A673 (cell line): ENCODE measurements around the gene PLA2G2E. TPM values are rescaled to one million over a fixed set of nuclear protein-coding genes. Genes with fewer than 3 reads are reported as not detected.
"Not testable (repeated sequence)": the region's sequence is repeated elsewhere in the genome, so short reads cannot be mapped to it uniquely, and the experiment has no call there.

ENCODE experiments used
- BruUV-seq: library from RNA; stranded (reverse); fragments of 400-500 nt; replicated peaks from 2 replicates; lab custom pipeline; 2021; lab: Mats Ljungman, UMichigan
- CTCF ChIA-PET: fragments of 300-600 bp; sonication (Branson Sonifier 250); formaldehyde crosslinking; loops from one replicate; lab custom pipeline; 2022; ENCODE audit warnings: antibody characterized with exemption; lab: Charles Lee
- POLR2A ChIA-PET: fragments of 300-600 bp; sonication (Branson Sonifier 250); formaldehyde crosslinking; loops from one replicate; lab custom pipeline; 2022; ENCODE audit warnings: antibody characterized with exemption; ENCODE audit not compliant: low non-redundant PET; lab: Charles Lee
- DNase-seq: peaks from one replicate; pipeline ENCODE4 v3.0.0-alpha.2; 2015; ENCODE audit warnings: low spot score
- H3K27ac ChIP-seq: fragments of 200-600 bp; sonication (generic); 2 replicates; pipeline ENCODE4 v1.5.1; 2016; ENCODE audit warnings: mixed run types, low read depth, mild to moderate bottlenecking, mixed read lengths, antibody characterized with exemption, low read length; ENCODE audit not compliant: poor library complexity, severe bottlenecking
- H3K27me3 ChIP-seq: fragments of 200-600 bp; sonication (generic); replicated peaks from 2 replicates; pipeline ENCODE4 v1.6.1; 2017; ENCODE audit warnings: mixed run types, low read depth, mild to moderate bottlenecking, mixed read lengths, antibody characterized with exemption, low read length; ENCODE audit not compliant: insufficient read depth, poor library complexity
- H3K36me3 ChIP-seq: fragments of 200-600 bp; sonication (generic); 2 replicates; pipeline ENCODE4 v1.6.1; 2016; ENCODE audit warnings: mixed run types, mild to moderate bottlenecking, mixed read lengths, antibody characterized with exemption, low read length; ENCODE audit not compliant: insufficient read depth, poor library complexity, severe bottlenecking
- H3K4me1 ChIP-seq: fragments of 200-600 bp; sonication (generic); 2 replicates; pipeline ENCODE4 v1.6.1; 2017; ENCODE audit warnings: mixed run types, mild to moderate bottlenecking, mixed read lengths, antibody characterized with exemption, low read length; ENCODE audit not compliant: insufficient read depth, poor library complexity, severe bottlenecking
- H3K4me3 ChIP-seq: fragments of 200-600 bp; sonication (generic); 2 replicates; pipeline ENCODE4 v1.5.1; 2016; ENCODE audit warnings: low read depth, mixed run types, mild to moderate bottlenecking, mixed read lengths, low read length; ENCODE audit not compliant: poor library complexity, severe bottlenecking
- H3K9me3 ChIP-seq: fragments of 200-600 bp; sonication (generic); 2 replicates; pipeline ENCODE4 v1.6.1; 2016; ENCODE audit warnings: mixed run types, low read depth, mild to moderate bottlenecking, mixed read lengths, antibody characterized with exemption, low read length; ENCODE audit not compliant: poor library complexity, severe bottlenecking
- CTCF ChIP-seq: fragments of 300-800, 200-600 bp; sonication (generic); conservative IDR thresholded peaks from 2 replicates; pipeline ENCODE4 v1.5.1; 2017; ENCODE audit warnings: low read depth, mild to moderate bottlenecking, antibody characterized with exemption, low read length, moderate library complexity, mixed read lengths
- EZH2 ChIP-seq: fragments of 200-600 bp; sonication (generic); IDR thresholded peaks from 2 replicates; pipeline ENCODE4 v1.6.1; 2017; ENCODE audit warnings: borderline replicate concordance, low read depth, mild to moderate bottlenecking, mixed read lengths, antibody characterized with exemption, low read length; ENCODE audit not compliant: poor library complexity, severe bottlenecking
- intact Hi-C: fragments of 100-400 bp; cut with micrococcal nuclease; formaldehyde crosslinking; loops from one replicate; pipeline ENCODE4 v1.10.0; 2022; ENCODE audit not compliant: unreplicated experiment
- total RNA-seq: library from RNA; stranded (reverse); gene quantifications from 2 replicates; pipeline ENCODE4 v1.2.3, GENCODE V29; 2021

PLA2G2E gene
- total RNA-seq, 1 experiment from 2014 or later: not detected

- Histone ChIP-seq H3K4me1 (peaks cover 14% of the 10 kb centered on the region), H3K36me3 (peaks cover 11% of the 10 kb centered on the region), H3K27me3 (no peaks in the 10 kb centered on the region), H3K27ac (no peak overlapping the region), H3K9me3 (no peaks in the 10 kb centered on the region), H3K4me3 (peak overlapping the region; percentile 98)
- POLR2A ChIA-PET: no interaction called here
- BruUV-seq: no TSS peak
- intact Hi-C loops: no loop called here
- TF ChIP-seq CTCF (no peak), EZH2 (no peak)
- DNase-seq: no peak
- CTCF ChIA-PET: no interaction called here
Observed at GRCh38 chr1:19884312-19884711, 39.1 kb downstream of the PLA2G2E start.

GRCh38 chr1:19882111-19883071, 41.0 kb downstream of the PLA2G2E start, which contains the start of gene OTUD3:
TSS of gene OTUD3 (plus strand) at chr1:19882395. CDS start at chr1:19882514, 119 bp downstream.
- TF ChIP-seq EZH2 (no peak), CTCF (peak; percentile 96)
- DNase-seq: peak; percentile 99
- no TSS peak for BruUV-seq
- H3K4me1 ChIP-seq: peaks cover 21% of the 10 kb centered on the region
- H3K36me3 ChIP-seq: peaks cover 2% of the 10 kb centered on the region
- H3K27me3 ChIP-seq: no peaks in the 10 kb centered on the region
- POLR2A ChIA-PET: interaction anchor here (0.7 kb wide), 2 partner anchors 44 to 119 kb away, joined by 3 to 4 read pairs; no protein-coding TSS in a partner anchor
- H3K9me3 ChIP-seq: no peaks in the 10 kb centered on the region
- CTCF ChIA-PET: interaction anchor here (1.0 to 1.4 kb wide), 2 partner anchors 167 to 612 kb away, joined by 4 to 7 read pairs; no protein-coding TSS in a partner anchor
- H3K4me3 ChIP-seq: peak within 1 kb of the TSS; percentile 98
- intact Hi-C loops: loop anchor here (2.0 kb wide), 1 partner anchor 120 kb away; no protein-coding TSS in a partner anchor
- H3K27ac ChIP-seq: peak within 1 kb of the TSS; percentile 95

- H3K4me3 ChIP-seq, H3K36me3 ChIP-seq, H3K27me3 ChIP-seq, intact Hi-C loops, H3K27ac ChIP-seq, H3K9me3 ChIP-seq, BruUV-seq, POLR2A ChIA-PET, CTCF ChIA-PET, DNase-seq: not testable (repeated sequence)
- H3K4me1 ChIP-seq: peaks cover 22% of the 10 kb centered on the region
Observed at GRCh38 chr1:19880841-19881240, 42.6 kb downstream of the PLA2G2E start.
